GM12878 (cell line): Measurements from ENCODE around the gene BUB1.
"Not testable (repeated sequence)": the region's sequence is repeated elsewhere in the genome, so short reads cannot be mapped to it uniquely, and the experiment has no call there.

ENCODE experiments used
- BHLHE40 ChIP-seq, 2 experiments: fragments of 450-650 bp in 1 of 2; IDR thresholded peaks; 2 replicates each; pipeline ENCODE4 v1.6.1; 2011 to 2017; ENCODE audit warnings: low read depth in 2 of 2, borderline replicate concordance in 1 of 2, improper control_type of control experiment in 1 of 2, low read length in 1 of 2, mild to moderate bottlenecking in 1 of 2
- CBX3 ChIP-seq: fragments of 200-600 bp; sonication (generic); IDR thresholded peaks from 2 replicates; pipeline ENCODE4 v1.6.1; 2016; ENCODE audit warnings: low read depth, borderline replicate concordance
- EZH2 ChIP-seq: IDR thresholded peaks from 2 replicates; pipeline ENCODE4 v1.6.1; 2012; ENCODE audit warnings: low read depth, mild to moderate bottlenecking, control low read depth, inconsistent platforms, low read length, borderline replicate concordance; ENCODE audit not compliant: control insufficient read depth
- GABPA ChIP-seq: IDR thresholded peaks from 2 replicates; pipeline ENCODE4 v1.6.1; 2014; ENCODE audit warnings: antibody characterized with exemption, low read depth, mild to moderate bottlenecking, inconsistent platforms
- NKRF ChIP-seq: fragments of 450-650 bp; conservative IDR thresholded peaks from 2 replicates; pipeline ENCODE4 v1.6.1; 2017; ENCODE audit warnings: mild to moderate bottlenecking, moderate library complexity
- POLR2AphosphoS5 ChIP-seq: IDR thresholded peaks from 2 replicates; pipeline ENCODE4 v1.6.1; 2011; ENCODE audit warnings: mild to moderate bottlenecking, low read length, inconsistent platforms

- TF ChIP-seq POLR2AphosphoS5; NKRF; CBX3; EZH2; GABPA; BHLHE40 (IDR thresholded peaks at IDR 0.05; ENCODE audit: borderline replicate concordance in 1 of 2, low read depth in 2 of 2, low read length in 1 of 2): not testable (repeated sequence)
Observed at GRCh38 chr2:110589677-110590330, 88.1 kb downstream of the BUB1 start.
